ENCODE results near the gene FNDC3A. TPM values are rescaled to one million over a fixed set of nuclear protein-coding genes. Genes with fewer than 3 reads are reported as not detected.
A peak's percentile ranks its signal among the peaks of the same experiment; 100 is the strongest.

FNDC3A gene
- total RNA-seq, 1 experiment from 2014 or later, result 49.3 TPM

DNA sequence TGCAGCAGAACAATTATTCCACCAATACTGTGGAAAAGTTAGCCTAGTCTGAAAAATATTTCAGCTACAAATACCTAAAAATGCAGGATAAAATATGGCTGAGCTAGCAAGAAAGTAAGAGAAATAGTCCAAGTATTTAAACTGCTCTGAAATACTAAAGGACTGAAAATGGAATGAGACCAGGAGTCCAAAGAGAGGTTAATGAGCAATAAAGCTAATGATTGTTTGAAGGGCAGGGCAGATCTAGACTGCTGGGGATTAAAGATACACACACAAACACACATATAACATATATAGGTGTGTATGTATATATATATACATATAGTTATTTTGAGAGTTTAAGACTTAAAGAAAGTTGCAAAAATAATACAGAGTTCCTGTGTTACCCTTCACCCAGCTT is 269.4 kb downstream of the FNDC3A start:
- BruUV-seq (replicated peaks), result no TSS peak
- no peak overlapping the region for H3K27ac ChIP-seq (ENCODE audit: low read depth, low read length, poor library complexity, severe bottlenecking)
- intact Hi-C loops (cut with micrococcal nuclease; ENCODE audit: unreplicated experiment), result no loop called here
- peaks cover 23% of the 10 kb centered on the region for H3K27me3 ChIP-seq (replicated peaks; ENCODE audit: insufficient read depth, low read depth, low read length, poor library complexity)
- H3K36me3 ChIP-seq (ENCODE audit: insufficient read depth, low read length, poor library complexity, severe bottlenecking), result no peaks in the 10 kb centered on the region
- H3K9me3 ChIP-seq (ENCODE audit: low read depth, low read length, poor library complexity, severe bottlenecking), result no peaks in the 10 kb centered on the region
- ChIA-PET CTCF (no interaction called here), POLR2A (ENCODE audit: low non-redundant PET) (no interaction called here)
- TF ChIP-seq, protein P1, sequence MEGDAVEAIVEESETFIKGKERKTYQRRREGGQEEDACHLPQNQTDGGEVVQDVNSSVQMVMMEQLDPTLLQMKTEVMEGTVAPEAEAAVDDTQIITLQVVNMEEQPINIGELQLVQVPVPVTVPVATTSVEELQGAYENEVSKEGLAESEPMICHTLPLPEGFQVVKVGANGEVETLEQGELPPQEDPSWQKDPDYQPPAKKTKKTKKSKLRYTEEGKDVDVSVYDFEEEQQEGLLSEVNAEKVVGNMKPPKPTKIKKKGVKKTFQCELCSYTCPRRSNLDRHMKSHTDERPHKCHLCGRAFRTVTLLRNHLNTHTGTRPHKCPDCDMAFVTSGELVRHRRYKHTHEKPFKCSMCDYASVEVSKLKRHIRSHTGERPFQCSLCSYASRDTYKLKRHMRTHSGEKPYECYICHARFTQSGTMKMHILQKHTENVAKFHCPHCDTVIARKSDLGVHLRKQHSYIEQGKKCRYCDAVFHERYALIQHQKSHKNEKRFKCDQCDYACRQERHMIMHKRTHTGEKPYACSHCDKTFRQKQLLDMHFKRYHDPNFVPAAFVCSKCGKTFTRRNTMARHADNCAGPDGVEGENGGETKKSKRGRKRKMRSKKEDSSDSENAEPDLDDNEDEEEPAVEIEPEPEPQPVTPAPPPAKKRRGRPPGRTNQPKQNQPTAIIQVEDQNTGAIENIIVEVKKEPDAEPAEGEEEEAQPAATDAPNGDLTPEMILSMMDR (conservative IDR thresholded peaks at IDR 0.05; ENCODE audit: low read depth, low read length), result no peak
- TF ChIP-seq EZH2 (IDR thresholded peaks at IDR 0.05; ENCODE audit: borderline replicate concordance, low read depth, low read length, poor library complexity, severe bottlenecking), result no peak
- no peak for DNase-seq (ENCODE audit: low spot score)
- no peak overlapping the region for H3K4me3 ChIP-seq (ENCODE audit: low read depth, low read length, poor library complexity, severe bottlenecking)
- H3K4me1 ChIP-seq (ENCODE audit: insufficient read depth, low read length, poor library complexity, severe bottlenecking), result no peaks in the 10 kb centered on the region

DNA sequence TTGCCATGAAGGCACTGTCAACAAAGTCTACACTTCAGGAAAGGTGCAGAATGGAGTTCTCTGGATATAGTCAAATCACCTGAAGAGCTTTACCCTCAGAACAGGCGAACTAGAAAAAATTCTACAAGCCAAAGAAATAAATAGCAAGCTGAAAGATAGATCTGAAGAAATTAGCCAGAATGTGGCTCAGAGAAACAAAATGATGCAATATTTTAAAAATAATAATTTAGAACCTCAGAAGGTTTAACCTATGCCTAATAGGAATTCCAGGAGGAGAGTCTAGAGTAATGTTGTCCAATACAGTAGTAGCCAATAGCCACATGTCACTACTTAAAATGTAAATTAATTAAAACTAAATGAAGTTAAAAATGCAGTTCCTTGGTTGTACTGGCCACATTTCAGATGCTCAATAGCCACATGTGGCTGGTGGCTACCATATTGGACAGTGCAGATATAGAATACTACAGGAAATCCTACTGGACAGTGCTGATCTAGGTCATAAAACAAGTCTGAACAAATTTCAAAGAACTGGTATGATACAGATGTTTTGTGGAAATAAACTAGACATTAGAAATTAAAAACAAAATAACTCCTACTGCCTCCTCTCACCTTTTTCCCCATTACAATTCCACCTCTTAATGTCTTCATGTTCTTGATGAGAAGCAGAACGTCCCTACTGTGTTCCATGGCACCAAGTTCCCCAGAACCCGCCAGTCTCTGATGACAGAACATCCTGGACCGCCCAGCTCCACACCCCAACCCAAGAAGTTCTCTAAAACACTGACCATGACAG is 271.3 kb downstream of the FNDC3A start:
- TF ChIP-seq, protein P1 (conservative IDR thresholded peaks at IDR 0.05; ENCODE audit: low read depth, low read length), result no peak
- TF ChIP-seq EZH2 (IDR thresholded peaks at IDR 0.05; ENCODE audit: borderline replicate concordance, low read depth, low read length, poor library complexity, severe bottlenecking), result no peak
- peaks cover 23% of the 10 kb centered on the region for H3K27me3 ChIP-seq (replicated peaks; ENCODE audit: insufficient read depth, low read depth, low read length, poor library complexity)
- ChIA-PET POLR2A (ENCODE audit: low non-redundant PET) (no interaction called here), CTCF (no interaction called here)
- DNase-seq (ENCODE audit: low spot score), result no peak
- peak overlapping the region; percentile 70 for H3K27ac ChIP-seq (ENCODE audit: low read depth, low read length, poor library complexity, severe bottlenecking)
- H3K9me3 ChIP-seq (ENCODE audit: low read depth, low read length, poor library complexity, severe bottlenecking), result no peaks in the 10 kb centered on the region
- no peaks in the 10 kb centered on the region for H3K4me1 ChIP-seq (ENCODE audit: insufficient read depth, low read length, poor library complexity, severe bottlenecking)
- intact Hi-C loops (cut with micrococcal nuclease; ENCODE audit: unreplicated experiment), result no loop called here
- H3K4me3 ChIP-seq (ENCODE audit: low read depth, low read length, poor library complexity, severe bottlenecking), result peak overlapping the region; percentile 81
- no peaks in the 10 kb centered on the region for H3K36me3 ChIP-seq (ENCODE audit: insufficient read depth, low read length, poor library complexity, severe bottlenecking)
- BruUV-seq (replicated peaks), result TSS peak; percentile 82

DNA sequence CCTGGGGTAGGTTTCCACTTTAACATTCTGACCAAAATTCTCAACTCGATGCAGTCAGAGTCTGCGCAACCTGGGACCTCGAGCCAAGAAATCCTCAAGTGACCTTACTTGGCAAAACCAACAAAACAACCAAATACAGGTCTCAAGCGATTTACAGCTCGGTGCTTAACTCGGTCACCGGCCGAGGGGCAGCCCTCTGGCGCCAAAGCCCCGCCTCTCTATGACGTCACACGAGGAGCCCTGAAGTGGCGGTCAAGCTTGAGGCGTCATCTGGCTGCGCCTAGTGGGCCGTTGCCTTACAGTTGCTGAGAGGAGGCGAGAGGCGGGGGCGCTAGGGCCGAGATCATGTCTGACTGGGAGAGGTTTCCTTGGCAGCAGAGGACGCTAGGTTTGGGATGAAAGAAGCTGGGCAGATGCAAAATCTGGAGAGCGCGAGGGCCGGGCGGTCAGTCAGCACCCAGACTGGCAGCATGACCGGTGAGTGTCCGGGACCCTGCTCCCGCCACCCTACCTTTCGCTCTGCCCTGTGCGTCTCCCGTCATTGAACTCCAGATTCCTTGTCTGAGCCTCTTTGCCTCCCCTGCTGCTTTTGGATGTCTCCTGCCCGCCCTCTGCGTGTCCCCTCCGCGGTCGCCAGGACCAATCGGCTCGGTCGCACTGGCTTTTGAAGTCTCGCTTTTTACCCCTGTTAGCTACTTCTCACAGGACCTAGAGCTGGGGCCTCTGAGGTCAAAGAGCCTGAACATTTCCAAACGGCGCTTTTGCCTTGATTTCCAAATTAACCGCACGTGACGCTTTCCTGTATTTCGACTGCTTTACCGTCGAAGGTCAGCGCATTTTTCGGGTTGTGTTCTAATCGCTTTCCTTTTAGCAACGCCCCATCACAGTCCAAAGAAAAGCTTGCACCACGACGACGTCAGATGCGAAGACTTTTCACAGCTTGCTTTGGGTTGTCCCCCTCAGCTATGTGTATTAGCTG is 272.2 kb downstream of the FNDC3A start, which contains the start of gene CDADC1:
CDADC1 (plus strand) TSS at position 283 of the 979 bp plus-strand sequence; CDS start at position 396, 113 bp downstream.
- Histone ChIP-seq H3K36me3 (ENCODE audit: insufficient read depth, low read length, poor library complexity, severe bottlenecking) (no peaks in the 10 kb centered on the region), H3K27me3 (replicated peaks; ENCODE audit: insufficient read depth, low read depth, low read length, poor library complexity) (peaks cover 23% of the 10 kb centered on the region), H3K9me3 (ENCODE audit: low read depth, low read length, poor library complexity, severe bottlenecking) (no peaks in the 10 kb centered on the region), H3K4me3 (ENCODE audit: low read depth, low read length, poor library complexity, severe bottlenecking) (peak within 1 kb of the TSS; percentile 81), H3K4me1 (ENCODE audit: insufficient read depth, low read length, poor library complexity, severe bottlenecking) (no peaks in the 10 kb centered on the region), H3K27ac (ENCODE audit: low read depth, low read length, poor library complexity, severe bottlenecking) (peak within 1 kb of the TSS; percentile 70)
- peak; percentile 93 for DNase-seq (ENCODE audit: low spot score)
- ChIA-PET CTCF (no interaction called here), POLR2A (ENCODE audit: low non-redundant PET) (no interaction called here)
- TF ChIP-seq, protein P1 (conservative IDR thresholded peaks at IDR 0.05; ENCODE audit: low read depth, low read length), result no peak
- TF ChIP-seq EZH2 (IDR thresholded peaks at IDR 0.05; ENCODE audit: borderline replicate concordance, low read depth, low read length, poor library complexity, severe bottlenecking), result no peak
- intact Hi-C loops (cut with micrococcal nuclease; ENCODE audit: unreplicated experiment), result no loop called here
- TSS peak; percentile 42 for BruUV-seq (replicated peaks)
